GM21423 (cell line): Measurements from ENCODE around the gene MIF4GD.
"Not testable (repeated sequence)": the region's sequence is repeated elsewhere in the genome, so short reads cannot be mapped to it uniquely, and the experiment has no call there.

Experiments used
- ATAC-seq: cut with Tn5 transposase; IDR thresholded peaks from one replicate; pipeline ENCODE4 v1.9.1; 2021; ENCODE audit warnings: mild to moderate bottlenecking, moderate library complexity; ENCODE audit not compliant: unreplicated experiment

The MIF4GD gene

GRCh38 chr17:75289115-75289831 lies 18.2 kb upstream of the MIF4GD start, which contains the start of gene SLC25A19:
Gene SLC25A19, minus strand, starts transcription at chr17:75289433. Its CDS starts 2,669 bp downstream, at chr17:75286764.
- ATAC-seq: peak; percentile 89

GRCh38 chr17:75288770-75289114 lies 17.7 kb upstream of the MIF4GD start:
- no peak for ATAC-seq

- no peak for ATAC-seq
Measured at GRCh38 chr17:75288359-75288758, 17.3 kb upstream of the MIF4GD start.

- no peak for ATAC-seq
Measured at GRCh38 chr17:75287221-75287620, 16.2 kb upstream of the MIF4GD start.

GRCh38 chr17:75285123-75285522 lies 14.1 kb upstream of the MIF4GD start:
- ATAC-seq: no peak

GRCh38 chr17:75280189-75280588 lies 9.2 kb upstream of the MIF4GD start:
- ATAC-seq: not testable (repeated sequence)

GRCh38 chr17:75277664-75278071 lies 6.6 kb upstream of the MIF4GD start:
- ATAC-seq: no peak

- ATAC-seq: no peak
Measured at GRCh38 chr17:75273977-75274708, 3.1 kb upstream of the MIF4GD start.

GRCh38 chr17:75272848-75273184 lies 1.8 kb upstream of the MIF4GD start:
- ATAC-seq: no peak

GRCh38 chr17:75271955-75272847 lies 1.2 kb upstream of the MIF4GD start:
- ATAC-seq: no peak

- ATAC-seq: peak; percentile 59
Measured at GRCh38 chr17:75271233-75271954, 363 bp upstream of the MIF4GD start.

GRCh38 chr17:75270218-75270965 lies 639 bp downstream of the MIF4GD start:
- peak; percentile 29 for ATAC-seq

GRCh38 chr17:75269844-75270217 lies 1.2 kb downstream of the MIF4GD start:
- ATAC-seq: no peak

GRCh38 chr17:75267411-75268232 lies 3.4 kb downstream of the MIF4GD start:
- no peak for ATAC-seq

GRCh38 chr17:75267153-75267410 lies 3.9 kb downstream of the MIF4GD start:
- no peak for ATAC-seq

- no peak for ATAC-seq
Measured at GRCh38 chr17:75266316-75267152, 4.5 kb downstream of the MIF4GD start.

GRCh38 chr17:75265614-75266315 lies 5.3 kb downstream of the MIF4GD start:
- no peak for ATAC-seq

- no peak for ATAC-seq
Measured at GRCh38 chr17:75263055-75263454, 8.0 kb downstream of the MIF4GD start.
